ENCODE data around the gene CRB1. TPM values are rescaled to one million over a fixed set of nuclear protein-coding genes. Genes with fewer than 3 reads are reported as not detected.
"Not testable (repeated sequence)": the region's sequence is repeated elsewhere in the genome, so short reads cannot be mapped to it uniquely, and the experiment has no call there.

CRB1 gene
- total RNA-seq, 1 experiment from 2014 or later: not detected

DNA sequence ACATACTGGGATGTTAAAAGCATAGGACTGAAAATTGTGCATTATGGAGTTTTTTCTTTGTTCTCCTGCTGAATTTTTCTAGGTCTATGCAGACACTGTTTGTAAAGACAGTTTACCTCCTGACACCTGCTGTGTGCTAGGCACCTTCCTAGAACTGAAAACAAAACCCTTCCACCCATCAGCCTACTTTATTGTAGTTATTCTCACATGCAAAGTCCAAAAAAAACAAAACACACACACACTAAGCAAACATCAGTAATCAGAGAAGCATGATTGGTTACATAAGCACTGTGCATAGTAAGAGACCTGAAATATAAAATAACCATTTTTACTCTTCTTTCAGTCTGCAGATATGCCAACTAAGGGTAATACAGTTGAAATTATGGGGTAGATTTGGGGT, 195.1 kb downstream of the CRB1 start:
- no peak for DNase-seq (ENCODE audit: low spot score)

DNA sequence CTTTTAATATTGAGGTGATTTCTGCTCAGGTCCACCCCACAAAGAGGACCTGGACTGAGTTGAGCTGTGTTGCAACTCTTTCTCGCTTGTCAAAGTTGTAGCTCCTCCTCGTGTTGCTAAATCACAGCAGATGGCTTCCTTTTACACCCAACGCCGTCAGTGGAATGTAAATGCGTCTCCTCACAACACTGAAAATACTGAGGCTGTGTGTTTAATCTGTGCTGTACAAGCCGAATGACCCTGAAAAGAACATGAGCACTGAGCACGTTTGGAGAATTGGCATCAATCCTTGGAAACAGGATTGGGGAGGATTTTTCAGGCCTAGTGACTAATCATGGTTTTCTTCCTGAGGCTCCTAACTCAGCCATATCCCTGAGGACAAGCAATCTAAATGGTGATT, 196.0 kb downstream of the CRB1 start:
- no peak for DNase-seq (ENCODE audit: low spot score)

DNA sequence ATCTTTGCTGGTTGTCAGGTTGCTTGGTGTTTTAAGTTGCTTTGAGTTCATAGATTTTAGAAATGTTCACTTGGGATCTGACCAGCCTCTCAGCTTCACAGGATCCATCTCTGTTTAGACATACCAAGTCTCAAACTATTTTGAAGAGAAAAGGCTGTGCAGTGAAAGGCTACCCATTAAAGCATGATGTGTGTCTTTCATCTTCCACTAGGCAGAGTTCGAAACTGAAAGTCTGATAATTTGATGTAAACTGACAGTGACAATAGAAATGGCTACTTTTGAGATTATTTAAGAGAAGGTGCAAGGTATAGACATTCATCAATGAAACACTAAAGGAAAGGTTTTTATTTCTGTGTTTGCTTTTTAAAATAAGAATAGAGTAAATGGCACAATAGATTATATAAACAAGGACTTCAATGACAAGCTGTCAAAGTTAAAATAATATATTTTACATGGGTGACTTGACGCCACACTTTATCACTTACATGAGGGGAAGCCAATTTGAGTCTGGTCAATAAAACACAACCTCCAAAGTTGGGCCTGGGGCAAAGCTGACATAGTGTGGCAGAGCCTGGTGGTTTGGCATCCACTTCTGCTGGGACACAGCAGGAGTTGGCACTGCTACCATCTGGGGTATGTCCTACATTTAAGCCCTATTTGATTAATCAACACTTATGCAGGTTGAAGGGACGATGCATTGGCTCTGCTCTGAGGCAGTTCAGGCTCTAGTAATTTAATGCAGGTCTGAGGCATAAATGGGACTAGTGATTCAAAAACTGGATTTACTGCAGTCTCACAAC, 197.7 kb downstream of the CRB1 start:
- no peak for DNase-seq (ENCODE audit: low spot score)

GRCh38 chr1:197466813-197467212, 198.8 kb downstream of the CRB1 start:
- no peak for DNase-seq (ENCODE audit: low spot score)

DNA sequence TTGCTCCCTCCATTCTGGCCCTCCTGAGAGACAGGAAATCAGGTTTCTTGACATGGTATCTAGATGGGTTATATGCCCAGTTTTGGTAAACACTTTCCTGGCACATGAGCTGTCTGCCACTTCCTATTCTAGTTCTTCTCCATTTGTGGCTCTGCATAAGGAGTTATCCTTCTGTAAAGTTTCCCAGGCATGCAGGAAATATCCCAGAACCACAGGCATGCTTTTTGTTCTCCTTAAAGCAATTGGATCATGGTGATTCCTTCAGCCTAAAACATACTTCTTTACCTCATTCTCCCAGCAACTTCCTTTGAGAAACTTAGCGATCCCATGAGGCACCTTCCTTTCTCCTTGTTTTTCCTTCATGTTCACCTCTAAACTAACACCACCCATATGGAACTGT, 199.8 kb downstream of the CRB1 start:
- no peak for DNase-seq (ENCODE audit: low spot score)

GRCh38 chr1:197468543-197469175, 200.6 kb downstream of the CRB1 start:
- no peak for DNase-seq (ENCODE audit: low spot score)

GRCh38 chr1:197469620-197470210, 201.7 kb downstream of the CRB1 start:
- no peak for DNase-seq (ENCODE audit: low spot score)

GRCh38 chr1:197470330-197470729, 202.3 kb downstream of the CRB1 start:
- DNase-seq (ENCODE audit: low spot score): no peak

DNA sequence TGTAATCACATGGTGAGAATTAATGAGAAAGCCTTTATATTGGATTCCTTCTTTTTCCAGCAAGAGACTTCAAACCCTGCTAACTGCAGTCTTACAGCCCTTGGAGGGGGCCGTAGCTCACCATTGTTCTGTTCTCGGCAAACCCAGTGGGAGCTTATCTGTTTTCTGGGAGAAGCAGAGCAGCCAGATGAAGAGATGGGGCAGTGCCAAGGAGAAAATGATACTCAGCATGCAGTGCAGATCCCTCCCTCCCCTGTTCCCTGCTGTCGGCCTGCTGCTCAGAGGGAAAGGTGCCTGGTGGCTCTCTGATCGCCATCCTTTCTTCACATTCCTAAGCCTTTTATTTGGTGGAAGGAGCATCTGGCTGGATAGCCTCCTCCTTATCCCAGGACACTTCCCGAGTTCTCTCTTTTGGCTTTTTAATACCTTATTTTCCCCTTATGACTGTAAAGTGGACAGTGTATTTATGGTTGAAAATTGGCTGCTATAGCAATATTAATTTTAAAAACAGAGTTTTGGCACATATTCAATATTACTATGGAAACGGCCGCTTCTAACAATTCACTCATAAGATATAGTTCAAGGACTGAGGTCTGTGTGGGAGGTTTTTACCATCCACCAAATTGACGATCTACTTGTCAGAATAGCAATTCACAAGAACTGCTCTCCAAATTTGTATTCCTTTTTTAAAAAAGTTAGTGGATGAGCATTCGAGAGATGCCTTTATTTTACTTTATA, 203.4 kb downstream of the CRB1 start:
- DNase-seq (ENCODE audit: low spot score): no peak

- no peak for DNase-seq (ENCODE audit: low spot score)
Measured at GRCh38 chr1:197472141-197472540, 204.1 kb downstream of the CRB1 start.

DNA sequence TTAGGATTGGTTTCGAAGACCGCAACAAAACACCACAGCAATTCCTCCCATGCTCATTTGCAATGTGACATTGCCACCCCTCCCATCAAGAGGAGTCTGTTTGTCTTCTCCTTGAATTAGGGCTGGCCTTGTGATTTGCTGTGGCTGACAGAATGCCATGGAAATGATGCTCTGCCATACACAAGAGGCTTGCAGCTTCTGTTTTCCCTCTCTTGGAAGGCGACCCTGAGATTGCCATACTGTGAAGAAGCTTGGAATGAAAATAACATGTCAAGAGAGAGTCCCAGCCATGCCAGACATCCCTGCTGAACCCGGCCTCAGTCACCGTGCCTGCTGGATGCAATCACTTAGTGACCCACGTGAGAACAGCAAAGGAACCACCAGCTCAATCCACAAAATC, 212.4 kb downstream of the CRB1 start:
- no peak for DNase-seq (ENCODE audit: low spot score)

- peak; percentile 47 for DNase-seq (ENCODE audit: low spot score)
Measured at GRCh38 chr1:197481101-197481500, 213.0 kb downstream of the CRB1 start.

- DNase-seq (ENCODE audit: low spot score): no peak
Measured at GRCh38 chr1:197485790-197486189, 217.7 kb downstream of the CRB1 start.

DNA sequence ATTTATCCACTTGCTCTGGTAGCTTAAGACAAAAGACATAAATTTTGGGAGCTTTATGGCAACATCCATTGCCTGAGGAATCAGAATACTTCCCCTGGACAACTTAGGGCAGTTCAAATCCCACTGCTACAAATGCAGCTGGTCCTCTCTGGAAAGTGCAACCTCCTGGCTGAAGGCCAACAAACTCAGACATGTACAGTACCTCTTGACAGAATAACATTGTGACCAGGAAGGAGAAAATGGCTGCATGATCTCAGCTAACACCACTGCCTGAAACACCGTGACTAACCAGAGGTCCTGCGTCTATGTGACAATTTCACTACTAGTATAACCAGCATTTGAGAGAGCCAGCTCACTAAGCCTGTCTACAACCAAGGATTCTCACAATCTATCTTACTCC, 218.9 kb downstream of the CRB1 start:
- DNase-seq (ENCODE audit: low spot score): no peak

GRCh38 chr1:197491505-197491904, 223.5 kb downstream of the CRB1 start:
- not testable (repeated sequence) for DNase-seq (ENCODE audit: low spot score)

DNA sequence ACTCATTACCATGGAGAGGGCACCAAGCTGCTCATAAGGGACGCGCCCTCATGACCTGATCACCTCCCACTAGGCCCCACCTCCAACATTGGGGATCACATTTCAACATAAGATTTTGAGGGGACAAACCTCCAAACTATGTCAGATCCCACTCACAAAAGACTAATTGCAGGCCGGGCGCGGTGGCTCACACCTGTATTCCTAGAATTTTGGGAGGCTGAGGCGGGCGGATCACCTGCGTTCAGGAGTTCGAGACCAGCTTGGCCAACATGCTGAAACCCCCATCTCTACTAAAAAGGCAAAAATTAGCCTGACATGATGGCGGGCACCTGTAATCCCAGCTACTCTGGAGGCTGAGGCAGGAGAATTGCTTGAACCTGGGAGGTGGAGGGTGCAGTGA, 228.7 kb downstream of the CRB1 start:
- no peak for DNase-seq (ENCODE audit: low spot score)

GRCh38 chr1:197510691-197511378, 242.8 kb downstream of the CRB1 start:
- DNase-seq (ENCODE audit: low spot score): no peak

- no peak for DNase-seq (ENCODE audit: low spot score)
Measured at GRCh38 chr1:197515421-197515820, 247.4 kb downstream of the CRB1 start.

DNA sequence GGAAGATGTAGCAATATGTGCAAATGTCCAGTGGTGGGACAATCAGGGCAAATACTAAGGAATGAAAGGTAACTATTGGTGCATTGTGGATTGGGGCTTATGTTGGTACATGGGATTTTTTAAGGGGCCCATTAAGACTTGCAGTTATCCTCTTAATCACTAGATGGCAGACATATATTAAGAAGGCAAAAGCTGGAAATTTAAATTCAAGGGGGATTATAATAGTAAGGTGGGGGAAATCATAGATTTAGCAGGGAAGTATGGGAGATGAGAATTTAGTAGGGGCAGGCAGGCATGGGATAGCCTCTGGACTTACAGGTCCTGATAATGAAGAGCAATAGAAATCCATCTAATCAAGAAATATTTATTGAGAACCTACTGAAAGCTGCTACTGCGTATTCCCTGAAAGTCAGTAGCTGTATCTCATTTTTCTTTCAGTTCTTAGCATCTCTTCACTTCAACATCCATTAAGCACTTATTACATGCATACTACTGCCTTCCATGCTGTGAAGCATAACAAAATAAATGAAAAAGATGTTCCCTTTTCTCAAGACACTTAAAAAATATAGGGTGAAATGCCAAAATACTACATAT, 251.8 kb downstream of the CRB1 start:
- peak; percentile 8 for DNase-seq (ENCODE audit: low spot score)

DNA sequence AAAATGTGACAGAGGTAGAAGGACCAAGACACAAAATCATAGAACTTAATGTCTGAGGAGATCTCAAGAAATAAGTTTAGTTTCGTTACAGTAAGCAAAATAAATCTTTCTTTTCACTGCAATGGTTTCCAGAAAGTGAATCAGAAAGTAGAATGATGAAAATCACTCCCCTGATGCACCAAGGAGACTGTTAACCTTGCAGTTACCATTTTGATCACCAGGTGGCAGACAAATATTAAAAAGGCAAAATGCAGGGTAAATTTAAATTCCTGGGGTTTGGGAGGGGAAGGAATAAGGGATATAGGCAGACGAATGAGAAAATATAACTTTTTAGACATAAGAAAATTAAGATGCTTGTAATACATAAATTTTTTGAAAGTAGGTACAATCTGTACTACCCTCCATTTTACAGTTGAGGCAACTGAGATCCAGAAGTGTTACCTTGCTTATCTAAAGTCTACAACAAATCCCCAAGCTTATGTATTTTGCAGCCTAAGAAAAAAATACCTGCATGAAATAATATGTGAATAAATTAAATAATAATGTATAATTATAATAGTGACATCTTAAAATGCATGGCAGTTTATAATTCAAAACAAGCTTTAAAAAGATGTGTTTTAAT, 253.2 kb downstream of the CRB1 start:
- peak; percentile 42 for DNase-seq (ENCODE audit: low spot score)

Data from A172 (cell line).